CD14-positive monocyte (primary cell): Measurements from ENCODE around the gene CCDC106. TPM values are rescaled to one million over a fixed set of nuclear protein-coding genes. Genes with fewer than 3 reads are reported as not detected.

ENCODE experiments used
- DNase-seq, 3 donors: peaks; one replicate each; pipeline ENCODE4 v3.0.0-alpha.2; 2011 to 2022
- H2AFZ ChIP-seq: 2 replicates; pipeline ENCODE4 v1.6.0; 2012; ENCODE audit warnings: mild to moderate bottlenecking, low read depth, low read length, inconsistent platforms; ENCODE audit not compliant: insufficient read depth, poor library complexity, severe bottlenecking
- H3K27ac ChIP-seq, 2 donors: 1 replicate in 1 of 2; 2 replicates in 1 of 2; pipeline ENCODE4 v1.5.1; 2012 to 2013; ENCODE audit warnings: low read length in 2 of 2, control low read depth in 1 of 2, inconsistent platforms in 1 of 2, low read depth in 1 of 2, mild to moderate bottlenecking in 1 of 2
- H3K27me3 ChIP-seq, 2 donors: one replicate each; pipeline versions ENCODE4 v1.6.0 to v1.6.1; 2011 to 2013; ENCODE audit warnings: low read length in 2 of 2; ENCODE audit not compliant: control insufficient read depth in 2 of 2, insufficient read depth in 2 of 2
- H3K36me3 ChIP-seq, 2 donors: replicated peaks in 1 of 2; 1 replicate in 1 of 2; 2 replicates in 1 of 2; pipeline versions ENCODE4 v1.5.1 to v1.6.1; 2012 to 2013; ENCODE audit warnings: low read length in 2 of 2, control low read depth in 1 of 2, inconsistent platforms in 1 of 2, mild to moderate bottlenecking in 1 of 2; ENCODE audit not compliant: insufficient read depth in 2 of 2, control insufficient read depth in 1 of 2
- H3K4me1 ChIP-seq, 2 donors: 1 replicate in 1 of 2; 2 replicates in 1 of 2; pipeline versions ENCODE4 v1.5.1 to v1.6.1; 2012 to 2013; ENCODE audit warnings: low read length in 2 of 2, control low read depth in 1 of 2, inconsistent platforms in 1 of 2, mild to moderate bottlenecking in 1 of 2, moderate library complexity in 1 of 2; ENCODE audit not compliant: insufficient read depth in 2 of 2, control insufficient read depth in 1 of 2
- H3K4me2 ChIP-seq: replicated peaks from 2 replicates; pipeline ENCODE3; 2012; ENCODE audit warnings: low read length, moderate library complexity, mild to moderate bottlenecking; ENCODE audit not compliant: poor library complexity, severe bottlenecking; ENCODE audit errors: extremely low read depth
- H3K4me3 ChIP-seq, 3 experiments: fragments of 200-600 bp in 1 of 3; sonication (generic) in 1 of 3; replicated peaks in 1 of 3; 1 replicate in 2 of 3; 2 replicates in 1 of 3; pipeline ENCODE4 v1.5.1; 2011 to 2013; ENCODE audit warnings: low read length in 3 of 3, mild to moderate bottlenecking in 3 of 3, control low read depth in 2 of 3, low read depth in 2 of 3, inconsistent platforms in 1 of 3, moderate library complexity in 1 of 3
- H3K79me2 ChIP-seq: 2 replicates; pipeline ENCODE4 v1.6.0; 2012; ENCODE audit warnings: mild to moderate bottlenecking, control low read depth, inconsistent platforms, low read length, moderate library complexity; ENCODE audit not compliant: insufficient read depth
- H3K9ac ChIP-seq: 2 replicates; pipeline ENCODE4 v1.6.0; 2017; ENCODE audit warnings: low read length, mild to moderate bottlenecking; ENCODE audit not compliant: insufficient read depth, poor library complexity, severe bottlenecking
- H3K9me3 ChIP-seq, 2 donors: replicated peaks in 1 of 2; 1 replicate in 1 of 2; 2 replicates in 1 of 2; pipeline versions ENCODE4 v1.5.1 to v1.6.1; 2012 to 2013; ENCODE audit warnings: low read length in 2 of 2, control low read depth in 1 of 2; ENCODE audit not compliant: control insufficient read depth in 1 of 2, insufficient read depth in 1 of 2
- H4K20me1 ChIP-seq: 2 replicates; pipeline ENCODE4 v1.6.0; 2012; ENCODE audit warnings: mild to moderate bottlenecking, low read length, control low read depth, moderate library complexity; ENCODE audit not compliant: insufficient read depth
- H3K27ac Mint-ChIP-seq, 7 donors: one replicate each; pipeline ENCODE4 v1.8.0; 2020; ENCODE audit warnings: mild to moderate bottlenecking in 7 of 7, mixed read lengths in 7 of 7, moderate library complexity in 6 of 7, inconsistent platforms in 2 of 7
- H3K27me3 Mint-ChIP-seq, 3 donors: one replicate each; pipeline ENCODE4 v1.8.0; 2021 to 2022; ENCODE audit warnings: low read depth in 3 of 3, mild to moderate bottlenecking in 3 of 3, mixed read lengths in 3 of 3, moderate library complexity in 3 of 3, inconsistent platforms in 1 of 3
- H3K36me3 Mint-ChIP-seq, 2 donors: one replicate each; pipeline ENCODE4 v1.8.0; 2020; ENCODE audit warnings: mixed read lengths in 2 of 2, inconsistent platforms in 1 of 2, mild to moderate bottlenecking in 1 of 2
- H3K4me1 Mint-ChIP-seq: one replicate; pipeline ENCODE4 v1.8.0; 2020; ENCODE audit warnings: mild to moderate bottlenecking, mixed read lengths
- H3K4me3 Mint-ChIP-seq, 2 donors: one replicate each; pipeline ENCODE4 v1.8.0; 2020; ENCODE audit warnings: mild to moderate bottlenecking in 2 of 2, mixed read lengths in 2 of 2, moderate library complexity in 1 of 2
- H3K9me3 Mint-ChIP-seq, 7 donors: one replicate each; pipeline ENCODE4 v1.8.0; 2020 to 2022; ENCODE audit warnings: mixed read lengths in 7 of 7, mild to moderate bottlenecking in 6 of 7, moderate library complexity in 6 of 7, inconsistent platforms in 2 of 7
- WGBS: methylation state at CpG from one replicate; pipeline ENCODE4 v1.1.5; 2013; ENCODE audit warnings: missing lambda C conversion rate; ENCODE audit not compliant: insufficient coverage; 5-methylcytosine and 5-hydroxymethylcytosine counted together
- intact Hi-C, 2 donors: fragments of 100-400 bp; cut with micrococcal nuclease; formaldehyde crosslinking; loops; one replicate each; pipeline versions ENCODE4 v1.15.0 to v1.15.1; 2023
- polyA plus RNA-seq, 3 donors: library from polyadenylated mRNA; depleted of rRNA in 1 of 3; unstranded in 2 of 3; stranded (reverse) in 1 of 3; fragments of 300-500 nt in 2 of 3; fragments of >200 nt in 1 of 3; fragmentation: Illumina TruSeq in 2 of 3; gene quantifications; 1 replicate in 2 of 3; 2 replicates in 1 of 3; pipeline ENCODE4 v1.2.3, GENCODE V29; 2012 to 2021
- TF ChIP-seq, protein P1 (sequence below): fragments of 200-600 bp; IDR thresholded peaks from one replicate; pipeline ENCODE4 v1.8.0; 2022; ENCODE audit warnings: antibody characterized with exemption, mild to moderate bottlenecking

CCDC106 gene
- polyA plus RNA-seq, 3 donors: 0.74 to 2.4 (median 1.2) TPM

DNA sequence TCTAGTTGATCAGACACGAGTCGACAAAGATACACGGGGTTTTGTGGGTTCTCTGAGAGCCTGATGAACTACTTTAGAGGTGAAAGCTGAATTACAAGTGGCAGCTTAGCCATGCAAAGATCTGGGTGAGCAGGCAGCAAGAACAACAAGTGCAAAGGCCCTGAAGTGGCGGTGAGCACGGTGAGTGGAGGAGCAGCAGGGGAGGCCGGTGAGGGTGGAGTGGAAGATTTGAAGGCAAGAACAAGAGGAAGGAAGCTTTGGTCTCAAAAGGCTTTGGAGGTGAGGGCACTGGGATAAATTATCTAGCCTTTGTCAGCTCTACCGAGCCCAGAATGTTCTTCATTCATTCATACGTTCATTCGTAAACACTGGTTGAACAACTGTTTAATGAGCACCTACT, 41.2 kb upstream of the CCDC106 start:
- no peak overlapping the region for H2AFZ ChIP-seq
- peak overlapping the region in 1 of 3 experiments; percentile 81 for H3K4me3 ChIP-seq
- H3K27me3 ChIP-seq: no peaks in the 10 kb centered on the region
- WGBS: 54% methylated on average over 6 of the region's 9 CpGs
- peak overlapping the region; percentile 78 for H3K9ac ChIP-seq
- H3K4me2 ChIP-seq: peak overlapping the region; percentile 77
- no peaks in the 10 kb centered on the region for H3K9me3 ChIP-seq
- H3K9me3 Mint-ChIP-seq: no peaks in the 10 kb centered on the region
- no peaks in the 10 kb centered on the region for H3K27me3 Mint-ChIP-seq
- H3K27ac ChIP-seq: peak overlapping the region in 1 of 2 donors; percentile 76
- peaks cover 30 to 55% of the 10 kb centered on the region in 2 donors for H3K4me1 ChIP-seq
- intact Hi-C loops: loop anchor here (2.0 to 10.0 kb wide), 4 partner anchors 14 to 202 kb away; partner anchors contain the start of genes UBE2S (in 1 of the 2), ZNF580 (in 1 of the 2) and ZNF581 (in 1 of the 2)
- TF ChIP-seq, protein P1, sequence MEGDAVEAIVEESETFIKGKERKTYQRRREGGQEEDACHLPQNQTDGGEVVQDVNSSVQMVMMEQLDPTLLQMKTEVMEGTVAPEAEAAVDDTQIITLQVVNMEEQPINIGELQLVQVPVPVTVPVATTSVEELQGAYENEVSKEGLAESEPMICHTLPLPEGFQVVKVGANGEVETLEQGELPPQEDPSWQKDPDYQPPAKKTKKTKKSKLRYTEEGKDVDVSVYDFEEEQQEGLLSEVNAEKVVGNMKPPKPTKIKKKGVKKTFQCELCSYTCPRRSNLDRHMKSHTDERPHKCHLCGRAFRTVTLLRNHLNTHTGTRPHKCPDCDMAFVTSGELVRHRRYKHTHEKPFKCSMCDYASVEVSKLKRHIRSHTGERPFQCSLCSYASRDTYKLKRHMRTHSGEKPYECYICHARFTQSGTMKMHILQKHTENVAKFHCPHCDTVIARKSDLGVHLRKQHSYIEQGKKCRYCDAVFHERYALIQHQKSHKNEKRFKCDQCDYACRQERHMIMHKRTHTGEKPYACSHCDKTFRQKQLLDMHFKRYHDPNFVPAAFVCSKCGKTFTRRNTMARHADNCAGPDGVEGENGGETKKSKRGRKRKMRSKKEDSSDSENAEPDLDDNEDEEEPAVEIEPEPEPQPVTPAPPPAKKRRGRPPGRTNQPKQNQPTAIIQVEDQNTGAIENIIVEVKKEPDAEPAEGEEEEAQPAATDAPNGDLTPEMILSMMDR: no peak
- H3K36me3 Mint-ChIP-seq: peaks cover 27 to 46% of the 10 kb centered on the region in 2 donors
- no peak for DNase-seq
- H3K79me2 ChIP-seq: peaks cover 80% of the 10 kb centered on the region
- peaks cover 4 to 44% of the 10 kb centered on the region in 2 donors for H3K36me3 ChIP-seq
- no peak overlapping the region for H3K4me3 Mint-ChIP-seq
- H3K27ac Mint-ChIP-seq: peak overlapping the region in 6 of 7 donors; percentile 35 to 97 (median 94)
- H4K20me1 ChIP-seq: peaks cover 49% of the 10 kb centered on the region
- H3K4me1 Mint-ChIP-seq: peaks cover 67% of the 10 kb centered on the region

DNA sequence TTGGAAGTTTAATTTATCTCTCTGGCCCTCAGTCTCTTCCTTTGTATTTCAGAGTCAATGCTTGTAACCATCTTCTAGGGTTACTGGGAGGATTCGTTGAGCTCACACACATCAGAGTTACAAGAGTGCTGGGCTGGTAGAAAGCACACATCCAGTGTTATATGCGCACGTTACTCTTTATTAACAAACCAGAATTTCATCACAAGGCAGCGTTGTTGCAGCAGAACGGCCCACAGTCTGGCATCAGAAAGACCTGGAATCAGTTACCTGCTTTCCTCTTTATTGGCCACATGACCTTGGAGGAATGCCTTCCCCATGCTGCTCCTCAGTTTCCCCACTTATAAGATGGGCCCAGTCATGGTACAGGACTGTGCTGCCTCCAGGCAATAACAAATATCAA, 38.7 kb upstream of the CCDC106 start:
- Histone ChIP-seq H4K20me1 (peaks cover 65% of the 10 kb centered on the region), H3K9me3 (no peaks in the 10 kb centered on the region), H3K27ac (no peak overlapping the region), H3K27me3 (no peaks in the 10 kb centered on the region), H3K4me3 (no peak overlapping the region), H3K4me2 (no peak overlapping the region), H3K4me1 (peaks cover 33 to 44% of the 10 kb centered on the region in 2 donors), H3K79me2 (peaks cover 78% of the 10 kb centered on the region), H3K9ac (no peak overlapping the region), H2AFZ (no peak overlapping the region), H3K36me3 (peaks cover 6 to 33% of the 10 kb centered on the region in 2 donors)
- H3K27ac Mint-ChIP-seq: peak overlapping the region in 1 of 7 donors; percentile 15
- intact Hi-C loops: loop anchor here in 1 of 2 donors (5.0 to 10.0 kb wide), 3 partner anchors 33 to 205 kb away; partner anchors contain the start of genes UBE2S, ZNF580 and ZNF581
- no peak overlapping the region for H3K4me3 Mint-ChIP-seq
- H3K27me3 Mint-ChIP-seq: no peaks in the 10 kb centered on the region
- H3K9me3 Mint-ChIP-seq: peaks cover 0 to 2% (median 0%) of the 10 kb centered on the region in 7 donors
- H3K4me1 Mint-ChIP-seq: peaks cover 69% of the 10 kb centered on the region
- TF ChIP-seq, protein P1: no peak
- 78% methylated on average over 3 of the region's 5 CpGs for WGBS
- DNase-seq: no peak
- peaks cover 34 to 53% of the 10 kb centered on the region in 2 donors for H3K36me3 Mint-ChIP-seq
